ENCODE measurements around the gene ZBTB38.

ZBTB38 gene, protein sequence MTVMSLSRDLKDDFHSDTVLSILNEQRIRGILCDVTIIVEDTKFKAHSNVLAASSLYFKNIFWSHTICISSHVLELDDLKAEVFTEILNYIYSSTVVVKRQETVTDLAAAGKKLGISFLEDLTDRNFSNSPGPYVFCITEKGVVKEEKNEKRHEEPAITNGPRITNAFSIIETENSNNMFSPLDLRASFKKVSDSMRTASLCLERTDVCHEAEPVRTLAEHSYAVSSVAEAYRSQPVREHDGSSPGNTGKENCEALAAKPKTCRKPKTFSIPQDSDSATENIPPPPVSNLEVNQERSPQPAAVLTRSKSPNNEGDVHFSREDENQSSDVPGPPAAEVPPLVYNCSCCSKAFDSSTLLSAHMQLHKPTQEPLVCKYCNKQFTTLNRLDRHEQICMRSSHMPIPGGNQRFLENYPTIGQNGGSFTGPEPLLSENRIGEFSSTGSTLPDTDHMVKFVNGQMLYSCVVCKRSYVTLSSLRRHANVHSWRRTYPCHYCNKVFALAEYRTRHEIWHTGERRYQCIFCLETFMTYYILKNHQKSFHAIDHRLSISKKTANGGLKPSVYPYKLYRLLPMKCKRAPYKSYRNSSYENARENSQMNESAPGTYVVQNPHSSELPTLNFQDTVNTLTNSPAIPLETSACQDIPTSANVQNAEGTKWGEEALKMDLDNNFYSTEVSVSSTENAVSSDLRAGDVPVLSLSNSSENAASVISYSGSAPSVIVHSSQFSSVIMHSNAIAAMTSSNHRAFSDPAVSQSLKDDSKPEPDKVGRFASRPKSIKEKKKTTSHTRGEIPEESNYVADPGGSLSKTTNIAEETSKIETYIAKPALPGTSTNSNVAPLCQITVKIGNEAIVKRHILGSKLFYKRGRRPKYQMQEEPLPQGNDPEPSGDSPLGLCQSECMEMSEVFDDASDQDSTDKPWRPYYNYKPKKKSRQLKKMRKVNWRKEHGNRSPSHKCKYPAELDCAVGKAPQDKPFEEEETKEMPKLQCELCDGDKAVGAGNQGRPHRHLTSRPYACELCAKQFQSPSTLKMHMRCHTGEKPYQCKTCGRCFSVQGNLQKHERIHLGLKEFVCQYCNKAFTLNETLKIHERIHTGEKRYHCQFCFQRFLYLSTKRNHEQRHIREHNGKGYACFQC (N-terminal part only)

DNA sequence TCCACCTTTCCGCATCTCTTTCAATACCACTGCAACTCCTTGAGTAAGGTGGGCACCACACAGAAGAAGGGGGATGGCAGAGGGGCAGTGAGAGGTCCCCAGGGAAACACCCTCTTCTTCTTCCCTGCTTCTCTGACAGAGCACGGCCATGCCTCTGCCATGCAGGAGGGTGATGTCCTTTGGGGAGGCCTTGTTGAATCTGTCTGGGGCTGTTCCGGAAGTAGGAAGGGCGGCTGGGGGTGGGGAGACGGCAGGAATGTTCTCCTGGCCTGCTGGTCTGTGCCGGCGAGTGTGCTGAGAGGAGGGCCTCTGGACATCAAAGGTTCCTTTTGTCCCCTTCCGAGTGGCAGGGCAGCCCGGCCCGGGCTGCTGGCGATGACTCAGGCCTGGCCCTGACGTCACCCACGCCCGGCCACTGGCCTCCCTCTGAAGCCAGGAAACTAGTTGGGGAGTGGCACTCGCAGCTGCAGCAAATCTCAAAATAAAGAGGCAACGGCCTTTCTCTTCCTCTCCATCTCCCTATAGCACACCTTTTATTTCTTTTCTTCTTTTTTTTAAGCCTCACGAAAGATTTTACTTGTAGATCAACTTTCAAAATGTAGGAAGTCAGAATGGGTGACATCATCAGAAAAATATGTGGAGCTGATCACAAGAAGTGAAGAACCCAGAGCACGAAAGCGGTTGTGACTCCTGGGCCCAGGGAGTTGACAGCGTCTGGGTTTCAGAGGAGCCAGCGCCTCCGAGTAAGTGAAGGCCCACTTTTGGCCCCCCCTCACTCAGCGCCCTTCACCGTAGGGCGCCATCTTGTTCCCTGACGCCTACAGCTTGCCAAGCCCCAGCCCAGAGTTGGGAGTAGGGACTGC lies at the start of gene ZBTB38:
Gene ZBTB38, plus strand, starts transcription at position 443 of the 863 bp plus-strand sequence. CDS start 73,885 bp downstream, outside the sequence.
- H3K9me3 ChIP-seq (ENCODE audit: low read length) = no peaks in the 10 kb centered on the region
- H3K4me3 ChIP-seq (ENCODE audit: low read depth in 1 of 2, low read length in 2 of 2) = peak within 1 kb of the TSS in 1 of 2 donors; percentile 35
- H3K9ac ChIP-seq (ENCODE audit: low read length) = peak within 1 kb of the TSS; percentile 31

DNA sequence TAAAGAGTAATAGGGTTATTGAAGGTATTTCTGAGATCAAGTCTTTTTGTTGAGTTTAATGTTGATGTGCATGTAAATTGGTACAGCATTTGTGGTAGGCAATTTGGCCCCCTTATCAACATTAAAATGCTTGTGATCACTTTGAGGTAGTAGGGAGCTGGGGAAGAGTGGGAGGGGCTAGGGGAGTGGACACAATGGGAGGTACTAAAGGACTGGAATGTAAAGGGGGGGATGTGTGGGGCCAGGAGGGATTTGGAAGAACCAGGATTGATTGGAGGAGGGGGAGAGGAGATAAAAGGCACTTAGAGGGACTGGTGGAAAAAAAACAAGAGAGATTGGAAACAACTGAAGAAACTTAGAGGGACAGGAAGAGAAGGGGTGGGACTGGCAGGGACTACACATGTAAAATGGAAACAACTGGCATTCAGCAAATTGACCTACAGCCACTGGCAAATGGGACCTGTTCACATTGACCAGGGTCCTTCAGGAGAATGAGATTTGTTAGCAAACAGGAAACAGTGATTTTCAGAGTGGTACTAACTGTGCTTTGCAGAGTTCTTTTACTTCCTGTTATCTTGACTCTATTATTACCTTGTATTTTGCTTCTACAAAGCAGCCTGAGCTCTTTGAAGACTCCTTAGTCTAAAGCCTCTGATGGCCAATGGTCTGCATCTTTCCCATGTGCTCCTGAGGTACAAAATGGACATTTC lies 47.8 kb upstream of the ZBTB38 start:
- Histone ChIP-seq H3K4me3 (ENCODE audit: low read depth in 1 of 2, low read length in 2 of 2) (no peak overlapping the region), H3K9ac (ENCODE audit: low read length) (no peak overlapping the region), H3K27ac (ENCODE audit: low read depth, low read length) (no peak overlapping the region), H3K9me3 (ENCODE audit: low read length) (no peaks in the 10 kb centered on the region), H3K27me3 (ENCODE audit: control insufficient read depth in 1 of 2, insufficient read depth in 2 of 2, low read length in 2 of 2) (no peaks in the 10 kb centered on the region), H3K4me1 (ENCODE audit: insufficient read depth, low read length) (no peaks in the 10 kb centered on the region), H3K36me3 (ENCODE audit: insufficient read depth, low read length) (no peaks in the 10 kb centered on the region)

More for the DNA sequence above, at the start of gene ZBTB38:
- H3K36me3 ChIP-seq (ENCODE audit: insufficient read depth, low read length) = no peaks in the 10 kb centered on the region
- peaks cover 38% of the 10 kb centered on the region for H3K4me1 ChIP-seq (ENCODE audit: insufficient read depth, low read length)
- peak within 1 kb of the TSS; percentile 72 for H3K27ac ChIP-seq (ENCODE audit: low read depth, low read length)
- no peaks in the 10 kb centered on the region for H3K27me3 ChIP-seq (ENCODE audit: control insufficient read depth in 1 of 2, insufficient read depth in 2 of 2, low read length in 2 of 2)

DNA sequence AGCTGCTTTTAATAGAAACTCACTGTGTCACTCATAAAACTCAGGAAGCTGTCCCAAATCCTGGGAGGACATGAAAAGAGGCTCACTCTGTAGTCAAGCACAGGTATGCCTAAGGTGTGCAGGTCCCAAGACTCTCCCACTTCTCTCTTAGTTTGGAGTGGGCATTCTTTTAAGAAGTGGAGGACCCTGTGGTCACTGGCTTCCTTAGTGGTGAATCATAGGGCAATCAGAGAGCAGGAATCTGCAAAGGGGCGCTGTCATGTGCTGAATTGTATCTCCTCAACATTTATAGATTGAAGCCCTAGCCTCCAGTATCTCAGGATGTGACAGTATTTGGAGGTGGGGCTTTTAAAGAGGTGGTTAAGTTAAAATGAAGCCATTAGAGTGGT lies 47.2 kb upstream of the ZBTB38 start:
- Histone ChIP-seq H3K4me3 (ENCODE audit: low read depth in 1 of 2, low read length in 2 of 2) (no peak overlapping the region), H3K9ac (ENCODE audit: low read length) (no peak overlapping the region), H3K27me3 (ENCODE audit: control insufficient read depth in 1 of 2, insufficient read depth in 2 of 2, low read length in 2 of 2) (no peaks in the 10 kb centered on the region), H3K27ac (ENCODE audit: low read depth, low read length) (no peak overlapping the region), H3K9me3 (ENCODE audit: low read length) (no peaks in the 10 kb centered on the region), H3K4me1 (ENCODE audit: insufficient read depth, low read length) (no peaks in the 10 kb centered on the region), H3K36me3 (ENCODE audit: insufficient read depth, low read length) (no peaks in the 10 kb centered on the region)

DNA sequence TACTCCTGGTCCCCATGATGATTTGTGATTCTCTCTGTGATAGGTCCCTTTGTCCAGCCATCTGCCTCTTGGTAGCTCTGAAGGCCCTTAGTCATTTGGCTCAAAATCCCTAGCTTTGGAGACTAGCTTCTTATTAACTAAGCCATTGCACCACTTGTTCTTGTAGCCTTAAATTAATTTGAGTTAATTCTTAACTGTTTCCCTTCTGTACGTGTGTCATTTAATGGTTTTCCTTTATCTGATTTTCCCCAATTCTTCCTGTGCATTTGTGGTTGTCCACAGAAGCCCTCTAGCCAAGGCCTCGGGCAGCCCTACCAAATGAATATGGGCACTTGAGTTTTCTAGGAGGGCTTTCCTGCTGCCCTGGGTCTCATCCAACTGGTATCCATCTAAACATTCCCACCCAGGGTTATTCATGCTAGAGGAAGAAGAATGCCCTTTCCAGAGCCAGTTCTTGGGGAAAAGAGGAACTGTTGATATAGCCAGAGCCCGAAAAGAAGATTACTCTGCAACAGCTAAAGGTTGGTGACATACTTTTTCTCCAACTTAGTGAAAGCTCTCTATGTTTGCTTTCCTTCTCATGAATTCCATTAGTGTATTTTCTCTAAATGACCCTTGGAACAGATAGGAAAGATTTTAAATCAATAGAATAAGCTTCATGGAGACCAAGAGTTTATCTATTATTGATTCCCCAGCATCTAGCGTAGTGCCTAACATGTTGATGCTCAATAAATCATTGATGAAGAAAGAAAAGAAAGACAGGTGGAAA lies 44.2 kb upstream of the ZBTB38 start:
- Histone ChIP-seq H3K9me3 (ENCODE audit: low read length) (no peaks in the 10 kb centered on the region), H3K9ac (ENCODE audit: low read length) (no peak overlapping the region), H3K36me3 (ENCODE audit: insufficient read depth, low read length) (no peaks in the 10 kb centered on the region), H3K4me1 (ENCODE audit: insufficient read depth, low read length) (no peaks in the 10 kb centered on the region), H3K27ac (ENCODE audit: low read depth, low read length) (no peak overlapping the region), H3K27me3 (ENCODE audit: control insufficient read depth in 1 of 2, insufficient read depth in 2 of 2, low read length in 2 of 2) (no peaks in the 10 kb centered on the region), H3K4me3 (ENCODE audit: low read depth in 1 of 2, low read length in 2 of 2) (no peak overlapping the region)

DNA sequence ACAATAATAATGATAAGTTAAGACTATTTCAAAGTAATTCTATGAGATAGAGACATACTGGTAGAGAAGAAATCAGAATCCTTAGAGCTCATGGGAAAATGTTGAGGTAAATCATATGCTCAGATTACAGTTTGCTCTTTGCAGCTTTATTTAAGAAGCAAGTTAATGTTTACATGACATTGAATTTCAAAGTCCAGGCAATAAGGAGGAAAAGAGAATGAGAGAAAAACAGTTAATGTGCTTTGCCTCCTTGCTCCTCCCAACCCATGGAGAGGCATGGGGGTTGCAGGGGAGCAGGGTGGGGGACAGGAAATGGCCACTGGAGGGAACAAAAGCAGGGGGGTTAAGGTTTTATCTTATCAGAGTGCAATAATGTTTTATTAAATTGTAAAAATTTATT lies 42.2 kb upstream of the ZBTB38 start:
- H3K9ac ChIP-seq (ENCODE audit: low read length) = no peak overlapping the region
- no peak overlapping the region for H3K27ac ChIP-seq (ENCODE audit: low read depth, low read length)
- no peaks in the 10 kb centered on the region for H3K4me1 ChIP-seq (ENCODE audit: insufficient read depth, low read length)
- H3K4me3 ChIP-seq (ENCODE audit: low read depth in 1 of 2, low read length in 2 of 2) = no peak overlapping the region
- H3K9me3 ChIP-seq (ENCODE audit: low read length) = no peaks in the 10 kb centered on the region
- no peaks in the 10 kb centered on the region for H3K36me3 ChIP-seq (ENCODE audit: insufficient read depth, low read length)
- no peaks in the 10 kb centered on the region for H3K27me3 ChIP-seq (ENCODE audit: control insufficient read depth in 1 of 2, insufficient read depth in 2 of 2, low read length in 2 of 2)

DNA sequence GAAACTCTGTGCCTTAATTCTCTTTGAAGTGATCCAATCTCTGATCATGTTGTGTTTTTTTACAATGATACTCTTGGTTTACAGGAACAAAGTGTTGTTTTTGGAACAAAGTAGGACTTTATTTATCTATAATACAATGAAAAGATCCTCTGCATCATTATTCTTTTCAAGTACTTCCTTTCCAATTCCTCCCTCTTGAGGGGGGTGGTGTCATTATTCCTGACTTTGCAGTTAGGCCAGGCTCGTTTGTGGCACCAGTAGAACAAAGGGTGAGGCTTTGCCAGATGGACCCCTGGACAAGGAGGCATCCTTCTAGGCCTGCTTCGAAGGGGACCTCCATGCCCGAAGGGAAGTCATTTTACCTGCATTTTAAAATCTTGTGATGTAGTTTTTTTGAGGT lies 41.7 kb upstream of the ZBTB38 start:
- H3K36me3 ChIP-seq (ENCODE audit: insufficient read depth, low read length) = no peaks in the 10 kb centered on the region
- H3K4me1 ChIP-seq (ENCODE audit: insufficient read depth, low read length) = no peaks in the 10 kb centered on the region
- H3K27me3 ChIP-seq (ENCODE audit: control insufficient read depth in 1 of 2, insufficient read depth in 2 of 2, low read length in 2 of 2) = no peaks in the 10 kb centered on the region
- no peaks in the 10 kb centered on the region for H3K9me3 ChIP-seq (ENCODE audit: low read length)
- H3K4me3 ChIP-seq (ENCODE audit: low read depth in 1 of 2, low read length in 2 of 2) = no peak overlapping the region
- no peak overlapping the region for H3K27ac ChIP-seq (ENCODE audit: low read depth, low read length)
- no peak overlapping the region for H3K9ac ChIP-seq (ENCODE audit: low read length)

DNA sequence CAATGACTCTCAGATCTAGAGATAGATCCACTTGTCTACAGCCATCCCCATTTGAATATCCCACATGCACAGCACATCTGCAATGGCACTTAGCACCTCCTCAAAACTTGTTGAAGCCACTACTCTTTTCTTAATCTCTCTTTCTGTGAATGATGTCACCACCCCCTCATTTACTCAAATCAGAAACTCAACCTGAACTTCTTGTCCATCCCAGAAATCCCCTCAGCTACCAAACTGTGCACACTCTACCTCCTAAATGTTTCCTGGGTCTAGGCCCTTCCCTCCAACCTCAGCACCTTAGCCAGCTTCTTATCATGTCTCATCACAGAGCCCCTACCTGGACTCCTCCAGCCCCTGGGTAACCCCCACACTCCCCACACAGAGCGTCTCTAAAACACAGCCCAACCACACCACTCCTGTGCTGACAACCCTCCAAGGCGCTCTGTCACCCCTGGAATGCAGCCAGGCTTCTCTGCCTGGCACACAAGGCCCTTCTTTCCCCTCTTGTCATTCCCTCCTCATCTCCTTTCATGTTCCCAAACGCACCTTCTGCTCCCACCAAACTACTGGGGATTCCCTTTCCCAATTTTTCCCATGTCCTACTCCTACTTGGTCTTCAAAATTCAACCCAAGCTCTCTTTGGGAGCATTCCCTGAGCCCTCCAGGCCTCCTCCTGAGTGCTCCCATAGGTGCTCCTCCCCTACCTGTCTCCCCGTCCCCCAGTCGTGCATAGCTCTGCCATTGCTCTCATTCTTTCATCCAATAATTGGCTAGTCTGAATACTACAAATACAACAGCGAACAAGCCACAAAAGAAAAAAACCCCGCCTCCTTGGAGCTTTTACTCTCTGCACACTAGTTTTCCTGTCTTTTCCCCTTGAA lies 39.8 kb upstream of the ZBTB38 start:
- Histone ChIP-seq H3K4me1 (ENCODE audit: insufficient read depth, low read length) (no peaks in the 10 kb centered on the region), H3K27ac (ENCODE audit: low read depth, low read length) (no peak overlapping the region), H3K9ac (ENCODE audit: low read length) (no peak overlapping the region), H3K27me3 (ENCODE audit: control insufficient read depth in 1 of 2, insufficient read depth in 2 of 2, low read length in 2 of 2) (no peaks in the 10 kb centered on the region), H3K4me3 (ENCODE audit: low read depth in 1 of 2, low read length in 2 of 2) (no peak overlapping the region), H3K36me3 (ENCODE audit: insufficient read depth, low read length) (no peaks in the 10 kb centered on the region), H3K9me3 (ENCODE audit: low read length) (no peaks in the 10 kb centered on the region)

DNA sequence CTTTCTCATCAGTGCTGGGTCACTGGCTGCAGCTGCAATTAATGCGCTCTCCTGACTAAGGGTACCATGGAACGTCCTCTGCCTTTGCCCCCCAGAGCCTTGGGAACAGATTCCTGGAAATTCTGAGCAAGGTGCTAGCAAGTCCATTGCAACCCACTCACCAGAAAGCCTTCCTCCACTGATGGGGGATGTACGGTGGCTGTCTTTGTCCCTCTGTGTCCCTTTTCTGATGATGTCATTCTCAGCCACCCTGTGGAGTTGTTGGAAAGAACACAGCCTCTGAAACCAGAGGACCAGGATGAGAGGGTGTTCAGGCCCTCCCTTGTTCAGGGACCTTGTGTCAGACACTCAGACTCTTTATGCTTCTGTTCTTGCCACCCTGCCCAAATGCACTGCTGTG lies 38.1 kb upstream of the ZBTB38 start:
- Histone ChIP-seq H3K36me3 (ENCODE audit: insufficient read depth, low read length) (no peaks in the 10 kb centered on the region), H3K4me3 (ENCODE audit: low read depth in 1 of 2, low read length in 2 of 2) (no peak overlapping the region), H3K27ac (ENCODE audit: low read depth, low read length) (no peak overlapping the region), H3K27me3 (ENCODE audit: control insufficient read depth in 1 of 2, insufficient read depth in 2 of 2, low read length in 2 of 2) (no peaks in the 10 kb centered on the region), H3K9me3 (ENCODE audit: low read length) (no peaks in the 10 kb centered on the region), H3K9ac (ENCODE audit: low read length) (no peak overlapping the region), H3K4me1 (ENCODE audit: insufficient read depth, low read length) (no peaks in the 10 kb centered on the region)

DNA sequence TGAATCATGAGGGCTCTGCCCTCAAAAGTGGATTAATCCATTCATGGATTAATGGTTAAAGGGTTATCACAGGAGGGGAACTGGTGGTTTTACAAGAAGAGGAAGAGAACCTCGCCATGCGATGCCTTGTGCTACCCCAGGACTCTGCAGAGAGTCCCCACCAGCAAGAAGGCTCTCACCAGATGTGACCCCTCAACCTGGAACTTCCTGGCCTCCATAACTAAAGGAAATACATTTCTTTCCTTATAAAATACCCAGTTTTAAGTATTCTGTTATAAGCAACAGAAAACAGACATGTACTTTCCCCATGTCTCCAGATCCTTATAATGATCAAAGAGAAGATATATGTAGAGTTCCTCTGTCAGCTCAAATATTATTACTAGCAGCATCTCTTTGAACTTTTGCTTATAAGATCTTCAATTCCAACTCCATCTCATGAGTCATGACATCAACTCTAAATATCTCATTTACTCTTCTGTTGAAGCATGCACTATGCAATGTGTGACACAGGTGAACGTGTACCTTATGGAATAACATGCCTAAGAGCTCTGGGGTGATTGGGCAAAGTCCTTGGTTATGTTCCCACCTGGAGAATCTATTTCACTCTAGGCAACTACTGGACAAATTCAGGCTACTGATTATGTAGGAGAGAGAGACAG lies 37.5 kb upstream of the ZBTB38 start:
- H3K9ac ChIP-seq (ENCODE audit: low read length) = no peak overlapping the region
- H3K36me3 ChIP-seq (ENCODE audit: insufficient read depth, low read length) = no peaks in the 10 kb centered on the region
- H3K9me3 ChIP-seq (ENCODE audit: low read length) = no peaks in the 10 kb centered on the region
- no peak overlapping the region for H3K27ac ChIP-seq (ENCODE audit: low read depth, low read length)
- no peaks in the 10 kb centered on the region for H3K4me1 ChIP-seq (ENCODE audit: insufficient read depth, low read length)
- H3K27me3 ChIP-seq (ENCODE audit: control insufficient read depth in 1 of 2, insufficient read depth in 2 of 2, low read length in 2 of 2) = no peaks in the 10 kb centered on the region
- no peak overlapping the region for H3K4me3 ChIP-seq (ENCODE audit: low read depth in 1 of 2, low read length in 2 of 2)

All from muscle layer of colon (tissue), 2 donors.